ENCODE data around the gene EBPL. TPM values are rescaled to one million over a fixed set of nuclear protein-coding genes. Genes with fewer than 3 reads are reported as not detected.

EBPL gene
- total and polyA plus RNA-seq, 9 of the 15 experiments (the other 6 are each of a cell fraction or from before 2014, with no cell fraction given) = 5.2 to 68.3 (median 43.0) TPM

DNA sequence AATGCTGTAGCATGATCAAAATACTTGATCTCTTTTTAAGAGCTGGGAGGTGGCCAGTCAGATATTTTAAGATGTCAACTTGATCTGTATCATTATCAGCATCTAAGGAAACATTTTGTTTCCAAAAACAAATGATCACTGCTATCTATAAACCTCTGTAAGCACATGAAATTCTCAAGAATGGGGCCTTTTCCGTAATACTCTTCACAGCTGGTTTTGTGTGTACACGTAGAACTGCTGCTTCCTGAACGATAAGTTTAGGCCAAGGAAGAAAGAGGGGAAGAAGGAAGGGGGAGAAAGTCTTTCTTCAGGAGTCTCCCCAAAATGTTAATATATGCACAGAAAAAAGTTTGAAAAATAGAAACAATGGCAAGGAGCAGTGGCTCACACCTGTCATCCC lies 37.3 kb downstream of the EBPL start:
- no peaks in the 10 kb centered on the region for H3K79me2 ChIP-seq (ENCODE audit: control insufficient read depth, insufficient read depth, low read length)
- H3K4me2 ChIP-seq (ENCODE audit: insufficient read depth, low read length) = no peak overlapping the region
- DNase-seq (ENCODE audit: extremely low read depth in 1 of 4, low spot score in 3 of 4) (no peak), ATAC-seq (no peak), FAIRE-seq (no peak)
- ChIA-PET POLR2A (no interaction called here), CTCF (ENCODE audit: low intra/inter-chr PET ratio) (no interaction called here)
- 60% methylated on average over 3 of the region's 3 CpGs for WGBS (ENCODE audit: insufficient coverage, low coverage, missing lambda C conversion rate)
- in situ Hi-C loops (cut with MboI) = loop anchor here (5.0 to 25.0 kb wide), 2 partner anchors 193 to 1408 kb away; no protein-coding TSS in a partner anchor
- no peak overlapping the region for H3K27ac ChIP-seq (ENCODE audit: extremely low read depth, low read depth, low read length)
- intact Hi-C loops (cut with micrococcal nuclease) = loop anchor here (5.0 kb wide), 1 partner anchor 138 kb away; the partner anchor contains the start of gene KPNA3
- no peak overlapping the region for H3K9ac ChIP-seq (ENCODE audit: insufficient read depth in 1 of 2, low read depth in 2 of 2, low read length in 2 of 2)
- H3K4me3 ChIP-seq = no peak overlapping the region
- H3K9me1 ChIP-seq (ENCODE audit: control insufficient read depth, insufficient read depth, low read length) = no peaks in the 10 kb centered on the region
- no peak overlapping the region for H2AFZ ChIP-seq (ENCODE audit: low read depth, low read length)
- H3K36me3 ChIP-seq (ENCODE audit: control insufficient read depth, insufficient read depth, low read length) = no peaks in the 10 kb centered on the region
- H3K27me3 ChIP-seq (ENCODE audit: control insufficient read depth in 2 of 2, insufficient read depth in 2 of 2, low read length in 2 of 2) = no peaks in the 10 kb centered on the region
- no peaks in the 10 kb centered on the region for H4K20me1 ChIP-seq (replicated peaks; ENCODE audit: control insufficient read depth, insufficient read depth, low read length)
- BruUV-seq (replicated peaks) = no TSS peak
- H3K9me3 ChIP-seq (replicated peaks; ENCODE audit: control insufficient read depth, insufficient read depth, low read depth, low read length) = no peaks in the 10 kb centered on the region
- TF ChIP-seq ZNF431 (CRISPR knock-in tag; IDR thresholded peaks at IDR 0.05) = no peak
- TF ChIP-seq, protein P1, sequence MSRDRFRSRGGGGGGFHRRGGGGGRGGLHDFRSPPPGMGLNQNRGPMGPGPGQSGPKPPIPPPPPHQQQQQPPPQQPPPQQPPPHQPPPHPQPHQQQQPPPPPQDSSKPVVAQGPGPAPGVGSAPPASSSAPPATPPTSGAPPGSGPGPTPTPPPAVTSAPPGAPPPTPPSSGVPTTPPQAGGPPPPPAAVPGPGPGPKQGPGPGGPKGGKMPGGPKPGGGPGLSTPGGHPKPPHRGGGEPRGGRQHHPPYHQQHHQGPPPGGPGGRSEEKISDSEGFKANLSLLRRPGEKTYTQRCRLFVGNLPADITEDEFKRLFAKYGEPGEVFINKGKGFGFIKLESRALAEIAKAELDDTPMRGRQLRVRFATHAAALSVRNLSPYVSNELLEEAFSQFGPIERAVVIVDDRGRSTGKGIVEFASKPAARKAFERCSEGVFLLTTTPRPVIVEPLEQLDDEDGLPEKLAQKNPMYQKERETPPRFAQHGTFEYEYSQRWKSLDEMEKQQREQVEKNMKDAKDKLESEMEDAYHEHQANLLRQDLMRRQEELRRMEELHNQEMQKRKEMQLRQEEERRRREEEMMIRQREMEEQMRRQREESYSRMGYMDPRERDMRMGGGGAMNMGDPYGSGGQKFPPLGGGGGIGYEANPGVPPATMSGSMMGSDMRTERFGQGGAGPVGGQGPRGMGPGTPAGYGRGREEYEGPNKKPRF (IDR thresholded peaks at IDR 0.05; ENCODE audit: low read depth, low read length) = no peak
- TF ChIP-seq, protein P2, sequence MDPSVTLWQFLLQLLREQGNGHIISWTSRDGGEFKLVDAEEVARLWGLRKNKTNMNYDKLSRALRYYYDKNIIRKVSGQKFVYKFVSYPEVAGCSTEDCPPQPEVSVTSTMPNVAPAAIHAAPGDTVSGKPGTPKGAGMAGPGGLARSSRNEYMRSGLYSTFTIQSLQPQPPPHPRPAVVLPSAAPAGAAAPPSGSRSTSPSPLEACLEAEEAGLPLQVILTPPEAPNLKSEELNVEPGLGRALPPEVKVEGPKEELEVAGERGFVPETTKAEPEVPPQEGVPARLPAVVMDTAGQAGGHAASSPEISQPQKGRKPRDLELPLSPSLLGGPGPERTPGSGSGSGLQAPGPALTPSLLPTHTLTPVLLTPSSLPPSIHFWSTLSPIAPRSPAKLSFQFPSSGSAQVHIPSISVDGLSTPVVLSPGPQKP (CRISPR knock-in tag; IDR thresholded peaks at IDR 0.05) = no peak
- no peak for TF ChIP-seq MIER1 (IDR thresholded peaks at IDR 0.05; ENCODE audit: low read depth)
- TF ChIP-seq SMAD1 (IDR thresholded peaks at IDR 0.05; ENCODE audit: low read depth, low read length, partially characterized antibody) = no peak
- no peak for TF ChIP-seq SRSF9 (IDR thresholded peaks at IDR 0.05; ENCODE audit: borderline replicate concordance, low read depth, low read length)
- TF ChIP-seq GATAD2B (IDR thresholded peaks at IDR 0.05; ENCODE audit: borderline replicate concordance) = no peak
- no peak for TF ChIP-seq ZNF830 (CRISPR knock-in tag; IDR thresholded peaks at IDR 0.05)
- no peak for TF ChIP-seq MCM3 (IDR thresholded peaks at IDR 0.05)
- no peak for TF ChIP-seq ZNF436 (CRISPR knock-in tag; IDR thresholded peaks at IDR 0.05)
- no peak for TF ChIP-seq ZC3H8 (IDR thresholded peaks at IDR 0.05)
- no peak for TF ChIP-seq NR3C1 (CRISPR knock-in tag; IDR thresholded peaks at IDR 0.05)
- TF ChIP-seq ZNF12 (CRISPR knock-in tag; IDR thresholded peaks at IDR 0.05) = no peak
- no peaks in the 10 kb centered on the region for H3K4me1 ChIP-seq (replicated peaks in 1 of 2; ENCODE audit: control insufficient read depth in 2 of 2, insufficient read depth in 2 of 2, low read length in 2 of 2)
